Skeletal muscle tissue (tissue), 4 donors: ENCODE results near the gene PPP1R36. TPM values are rescaled to one million over a fixed set of nuclear protein-coding genes. Genes with fewer than 3 reads are reported as not detected.
A peak's percentile ranks its signal among the peaks of the same experiment; 100 is the strongest.
"Not testable (repeated sequence)": the region's sequence is repeated elsewhere in the genome, so short reads cannot be mapped to it uniquely, and the experiment has no call there.

ENCODE experiments used
- H3K27ac ChIP-seq: one replicate; pipeline ENCODE4 v1.7.0; 2013; ENCODE audit warnings: mild to moderate bottlenecking, low read depth, low read length, inconsistent platforms
- H3K27me3 ChIP-seq, 3 donors: one replicate each; pipeline ENCODE4 v1.7.0; 2013; ENCODE audit warnings: low read length in 3 of 3; ENCODE audit not compliant: control insufficient read depth in 3 of 3, insufficient read depth in 3 of 3
- H3K36me3 ChIP-seq, 3 donors: one replicate each; pipeline ENCODE4 v1.7.0; 2013; ENCODE audit warnings: low read length in 3 of 3; ENCODE audit not compliant: control insufficient read depth in 3 of 3, insufficient read depth in 3 of 3
- H3K4me1 ChIP-seq, 3 donors: one replicate each; pipeline ENCODE4 v1.7.0; 2013; ENCODE audit warnings: low read length in 3 of 3, mild to moderate bottlenecking in 3 of 3; ENCODE audit not compliant: control insufficient read depth in 3 of 3, insufficient read depth in 3 of 3
- H3K4me3 ChIP-seq, 3 donors: one replicate each; pipeline ENCODE4 v1.7.0; 2013; ENCODE audit warnings: low read length in 3 of 3
- H3K9ac ChIP-seq, 3 donors: one replicate each; pipeline ENCODE4 v1.7.0; 2013; ENCODE audit warnings: low read length in 3 of 3, mild to moderate bottlenecking in 3 of 3, moderate library complexity in 2 of 3, low read depth in 1 of 3
- H3K9me3 ChIP-seq, 3 donors: one replicate each; pipeline ENCODE4 v1.7.0; 2013; ENCODE audit warnings: low read length in 3 of 3; ENCODE audit not compliant: control insufficient read depth in 3 of 3
- total RNA-seq: library from RNA; depleted of rRNA; stranded (reverse); fragments of >200 nt; gene quantifications from one replicate; pipeline ENCODE4 v1.2.3, GENCODE V29; 2014
- donor health status: Osteomylitis.

The PPP1R36 gene
- total RNA-seq, 1 donor from 2014 or later: 0.52 TPM

DNA sequence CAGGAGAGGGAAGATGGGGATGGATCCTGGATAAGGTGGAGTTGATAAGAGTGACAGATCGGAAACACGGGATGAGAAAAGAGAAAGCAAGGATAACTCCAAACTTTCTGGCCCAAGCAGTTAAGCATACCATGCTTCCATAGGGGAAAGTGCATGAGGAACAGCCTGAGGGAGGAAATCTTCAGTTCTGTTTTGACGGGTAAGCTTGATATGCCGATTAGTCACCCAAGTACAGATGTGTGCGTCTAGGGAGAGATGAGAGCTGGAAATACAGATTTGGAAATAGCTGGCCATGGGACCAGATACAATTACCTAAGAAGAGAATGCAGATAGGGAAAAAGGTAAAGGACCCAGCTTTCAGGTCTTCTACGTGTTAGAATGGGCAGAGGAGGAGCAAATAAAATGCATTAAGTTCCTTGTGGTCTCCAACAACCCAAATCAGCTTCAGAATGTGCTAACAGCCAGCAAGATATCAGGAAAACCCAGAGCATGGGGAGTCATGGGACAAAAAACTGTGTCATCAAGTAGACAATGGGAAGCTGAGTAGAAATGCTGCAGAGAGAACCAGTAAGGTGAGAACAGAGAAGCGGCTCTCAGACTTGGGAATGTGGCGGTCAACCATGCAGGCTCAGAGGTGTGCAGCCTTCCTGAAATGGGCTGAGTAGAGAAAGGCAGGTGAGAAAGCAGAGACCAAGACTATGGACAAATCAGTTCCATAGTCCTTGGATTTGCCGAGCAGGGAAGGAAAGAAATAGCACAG lies 56.3 kb downstream of the PPP1R36 start:
- H3K4me3 ChIP-seq: no peak overlapping the region
- H3K27me3 ChIP-seq: peaks cover 0 to 2% (median 0%) of the 10 kb centered on the region in 3 donors
- H3K9ac ChIP-seq: no peak overlapping the region
- H3K36me3 ChIP-seq: no peaks in the 10 kb centered on the region
- H3K4me1 ChIP-seq: no peaks in the 10 kb centered on the region
- H3K27ac ChIP-seq: no peak overlapping the region
- H3K9me3 ChIP-seq: no peaks in the 10 kb centered on the region

GRCh38 chr14:64610049-64610746 lies 60.4 kb downstream of the PPP1R36 start:
- Histone ChIP-seq H3K9ac (no peak overlapping the region), H3K27ac (no peak overlapping the region), H3K36me3 (no peaks in the 10 kb centered on the region), H3K4me1 (peaks cover 3 to 7% (median 7%) of the 10 kb centered on the region in 3 donors), H3K9me3 (no peaks in the 10 kb centered on the region), H3K4me3 (no peak overlapping the region), H3K27me3 (no peaks in the 10 kb centered on the region)

- H3K9me3 ChIP-seq: no peaks in the 10 kb centered on the region
- H3K4me1 ChIP-seq: peaks cover 3 to 7% (median 7%) of the 10 kb centered on the region in 3 donors
- no peaks in the 10 kb centered on the region for H3K36me3 ChIP-seq
- no peak overlapping the region for H3K9ac ChIP-seq
- peak overlapping the region; percentile 21 for H3K27ac ChIP-seq
- no peak overlapping the region for H3K4me3 ChIP-seq
- no peaks in the 10 kb centered on the region for H3K27me3 ChIP-seq
These were observed 61.7 kb downstream of the PPP1R36 start for GRCh38 chr14:64611358-64612020.

GRCh38 chr14:64612021-64612380 lies 62.2 kb downstream of the PPP1R36 start:
- Histone ChIP-seq H3K36me3 (no peaks in the 10 kb centered on the region), H3K9ac (no peak overlapping the region), H3K27ac (peak overlapping the region; percentile 21), H3K9me3 (no peaks in the 10 kb centered on the region), H3K27me3 (no peaks in the 10 kb centered on the region), H3K4me1 (peaks cover 3 to 7% (median 7%) of the 10 kb centered on the region in 3 donors), H3K4me3 (no peak overlapping the region)

DNA sequence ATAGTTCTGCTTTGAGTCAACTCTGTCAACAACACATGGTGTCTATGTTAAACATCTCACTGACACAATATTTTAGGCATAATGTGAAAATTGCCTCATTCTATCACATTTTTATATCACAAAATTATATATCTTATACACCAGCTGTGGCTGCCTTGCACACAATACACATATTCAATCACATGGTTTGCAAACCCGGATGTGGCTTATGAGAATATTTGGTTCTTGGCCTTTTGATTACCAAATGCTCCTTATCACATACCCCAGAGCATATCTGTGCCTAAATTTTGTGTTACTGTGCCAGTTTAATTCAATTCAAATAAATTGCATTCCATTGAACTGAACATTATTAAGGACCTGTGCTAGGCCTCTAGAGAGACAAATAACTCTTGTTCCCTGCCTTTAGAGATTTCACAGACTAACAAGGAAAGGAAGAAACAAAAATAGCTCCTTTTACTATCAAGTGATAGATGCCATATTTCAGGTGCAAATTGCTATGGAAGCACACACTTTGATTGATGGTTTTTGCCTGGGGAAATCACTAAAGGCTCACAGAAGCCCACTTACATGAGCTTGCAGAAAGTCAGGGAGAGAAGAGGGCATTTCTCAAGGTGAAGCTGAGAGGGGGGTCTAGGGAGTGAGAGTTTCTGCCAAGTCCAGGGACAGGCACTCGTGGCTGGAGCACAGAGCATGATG lies 63.4 kb downstream of the PPP1R36 start:
- Histone ChIP-seq H3K27me3 (no peaks in the 10 kb centered on the region), H3K4me3 (no peak overlapping the region), H3K27ac (no peak overlapping the region), H3K9me3 (no peaks in the 10 kb centered on the region), H3K36me3 (no peaks in the 10 kb centered on the region), H3K9ac (no peak overlapping the region), H3K4me1 (peaks cover 3 to 7% (median 7%) of the 10 kb centered on the region in 3 donors)

DNA sequence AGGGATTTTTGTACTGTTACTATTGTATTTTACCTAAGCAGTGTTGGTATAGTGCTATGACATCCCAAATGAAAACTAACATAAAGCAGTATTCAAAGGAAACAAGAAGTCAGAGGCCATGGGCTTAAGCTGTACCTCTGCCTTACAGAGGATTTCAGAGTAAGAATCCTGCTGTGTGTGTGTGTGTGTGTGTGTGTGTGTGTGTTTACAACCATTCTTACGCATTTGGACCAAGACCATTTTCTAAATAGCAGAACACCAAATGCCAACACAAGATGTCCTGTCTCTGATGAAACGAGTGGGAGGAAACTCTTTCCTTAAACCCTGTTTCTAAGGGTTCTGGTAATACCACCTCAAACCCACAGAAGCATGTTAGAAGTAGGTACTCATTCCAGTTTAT lies 64.4 kb downstream of the PPP1R36 start:
- H3K4me1 ChIP-seq: peaks cover 3 to 7% (median 7%) of the 10 kb centered on the region in 3 donors
- no peaks in the 10 kb centered on the region for H3K36me3 ChIP-seq
- H3K9ac ChIP-seq: no peak overlapping the region
- H3K9me3 ChIP-seq: no peaks in the 10 kb centered on the region
- no peak overlapping the region for H3K4me3 ChIP-seq
- no peaks in the 10 kb centered on the region for H3K27me3 ChIP-seq
- H3K27ac ChIP-seq: no peak overlapping the region

DNA sequence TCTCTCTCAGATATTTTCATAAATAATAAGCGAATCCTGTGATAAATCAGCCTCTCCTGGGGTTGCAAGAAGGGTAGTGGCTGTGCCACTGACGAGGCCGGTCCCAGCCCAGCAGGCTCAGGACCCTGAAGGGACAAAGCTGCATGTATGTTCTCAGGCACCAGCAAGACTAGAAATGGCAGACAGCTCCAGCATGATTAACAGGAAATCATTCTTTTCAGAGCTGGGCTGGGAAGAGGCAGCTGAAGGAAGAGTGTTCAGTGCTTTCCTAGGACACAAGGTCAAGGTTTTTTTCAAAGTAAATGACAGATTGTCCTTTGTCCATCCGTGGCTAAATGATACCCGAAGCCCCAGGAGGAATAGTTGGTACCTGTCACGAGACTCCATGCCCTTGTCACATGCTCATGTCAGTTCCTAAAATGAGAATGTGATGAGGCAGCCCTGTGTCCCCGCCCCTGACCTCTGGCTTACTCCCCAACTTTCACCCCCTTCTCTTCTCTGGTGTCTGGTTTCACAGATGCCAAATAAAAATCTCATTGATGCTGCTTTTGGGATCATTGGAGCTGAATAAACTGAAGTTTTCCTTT lies 65.1 kb downstream of the PPP1R36 start:
- Histone ChIP-seq H3K9ac (peak overlapping the region in 1 of 3 donors; percentile 17), H3K27ac (no peak overlapping the region), H3K27me3 (no peaks in the 10 kb centered on the region), H3K4me1 (peaks cover 3 to 7% (median 7%) of the 10 kb centered on the region in 3 donors), H3K36me3 (no peaks in the 10 kb centered on the region), H3K9me3 (no peaks in the 10 kb centered on the region), H3K4me3 (no peak overlapping the region)

GRCh38 chr14:64617872-64618408 lies 68.2 kb downstream of the PPP1R36 start:
- H3K9me3 ChIP-seq, H3K4me3 ChIP-seq, H3K4me1 ChIP-seq, H3K9ac ChIP-seq, H3K27ac ChIP-seq, H3K27me3 ChIP-seq, H3K36me3 ChIP-seq: not testable (repeated sequence)

DNA sequence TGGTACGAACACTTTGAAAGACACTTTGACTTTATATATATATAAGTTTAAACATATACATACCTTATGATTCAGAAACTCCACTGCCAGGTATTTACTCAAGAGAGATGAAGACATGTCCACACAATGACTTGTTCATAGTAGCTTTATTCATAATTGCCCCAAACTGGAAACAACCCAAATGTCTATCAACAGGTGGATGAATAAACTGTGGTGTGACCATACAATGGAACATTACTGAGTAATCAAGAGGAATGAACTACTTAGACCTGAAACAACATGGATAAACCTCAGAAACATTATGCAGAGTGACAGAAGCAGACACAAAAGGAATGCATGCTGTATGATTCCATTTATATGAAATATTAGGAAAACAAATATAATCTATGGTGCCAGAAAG lies 71.1 kb downstream of the PPP1R36 start:
- H3K27ac ChIP-seq: no peak overlapping the region
- H3K9ac ChIP-seq: no peak overlapping the region
- no peaks in the 10 kb centered on the region for H3K9me3 ChIP-seq
- no peaks in the 10 kb centered on the region for H3K27me3 ChIP-seq
- no peaks in the 10 kb centered on the region for H3K36me3 ChIP-seq
- H3K4me1 ChIP-seq: no peaks in the 10 kb centered on the region
- no peak overlapping the region for H3K4me3 ChIP-seq
